H9 (cell line): ENCODE data around the gene MRPL14. TPM values are rescaled to one million over a fixed set of nuclear protein-coding genes. Genes with fewer than 3 reads are reported as not detected.
A peak's percentile ranks its signal among the peaks of the same experiment; 100 is the strongest.

Experiments
- DNase-seq: peaks from one replicate; pipeline ENCODE4 v3.0.0-alpha.2; 2017
- H2AFZ ChIP-seq: one replicate; pipeline ENCODE4 v1.6.1; 2013; ENCODE audit warnings: mild to moderate bottlenecking, low read length, control low read depth, moderate library complexity
- H2AK5ac ChIP-seq: 2 replicates; pipeline ENCODE4 v1.6.1; 2013; ENCODE audit warnings: low read length, control low read depth, mixed read lengths; ENCODE audit not compliant: insufficient read length
- H2BK120ac ChIP-seq: one replicate; pipeline ENCODE4 v1.6.1; 2013; ENCODE audit warnings: low read depth, mild to moderate bottlenecking, low read length, control low read depth, inconsistent platforms; ENCODE audit not compliant: poor library complexity, severe bottlenecking
- H2BK12ac ChIP-seq: 2 replicates; pipeline ENCODE4 v1.6.1; 2013; ENCODE audit warnings: low read length, control low read depth, mixed read lengths, low read depth; ENCODE audit not compliant: insufficient read length
- H2BK15ac ChIP-seq: 2 replicates; pipeline ENCODE4 v1.6.1; 2013; ENCODE audit warnings: low read depth, low read length, control low read depth
- H2BK20ac ChIP-seq: one replicate; pipeline ENCODE4 v1.6.1; 2013; ENCODE audit warnings: low read depth, mild to moderate bottlenecking, low read length, control low read depth, inconsistent platforms; ENCODE audit not compliant: poor library complexity, severe bottlenecking
- H2BK5ac ChIP-seq: 2 replicates; pipeline ENCODE4 v1.6.1; 2013; ENCODE audit warnings: low read length, control low read depth, mixed read lengths; ENCODE audit not compliant: insufficient read length
- H3K14ac ChIP-seq: 2 replicates; pipeline ENCODE4 v1.6.1; 2013; ENCODE audit warnings: low read length, control low read depth; ENCODE audit not compliant: insufficient read depth
- H3K18ac ChIP-seq: 2 replicates; pipeline ENCODE4 v1.6.1; 2013; ENCODE audit warnings: low read depth, mild to moderate bottlenecking, mixed read lengths, low read length, control low read depth; ENCODE audit not compliant: insufficient read length
- H3K23ac ChIP-seq: 2 replicates; pipeline ENCODE4 v1.6.1; 2013; ENCODE audit warnings: low read length, control low read depth, mixed read lengths, low read depth; ENCODE audit not compliant: insufficient read length
- H3K23me2 ChIP-seq: 2 replicates; pipeline ENCODE4 v1.6.1; 2013; ENCODE audit warnings: low read depth, mild to moderate bottlenecking, mixed read lengths, low read length, control low read depth; ENCODE audit not compliant: insufficient read length, poor library complexity, severe bottlenecking
- H3K27ac ChIP-seq: 2 replicates; pipeline ENCODE4 v1.5.1; 2013; ENCODE audit warnings: low read length, control low read depth, mixed read lengths, low read depth; ENCODE audit not compliant: insufficient read length
- H3K27me3 ChIP-seq: 2 replicates; pipeline ENCODE4 v1.6.1; 2013; ENCODE audit warnings: low read length, control low read depth, inconsistent platforms; ENCODE audit not compliant: insufficient read depth
- H3K4ac ChIP-seq: 2 replicates; pipeline ENCODE4 v1.6.1; 2013; ENCODE audit warnings: low read depth, mild to moderate bottlenecking, control low read depth, inconsistent platforms, low read length, moderate library complexity
- H3K4me1 ChIP-seq: 2 replicates; pipeline ENCODE4 v1.6.1; 2013; ENCODE audit warnings: low read length, control low read depth, inconsistent platforms; ENCODE audit not compliant: insufficient read depth
- H3K4me2 ChIP-seq: 2 replicates; pipeline ENCODE4 v1.6.1; 2013; ENCODE audit warnings: low read length, control low read depth, mixed read lengths; ENCODE audit not compliant: insufficient read length, insufficient read depth
- H3K56ac ChIP-seq: 2 replicates; pipeline ENCODE4 v1.6.1; 2013; ENCODE audit warnings: low read depth, mild to moderate bottlenecking, mixed read lengths, low read length, control low read depth; ENCODE audit not compliant: insufficient read length
- H3K79me1 ChIP-seq: 2 replicates; pipeline ENCODE4 v1.6.1; 2013; ENCODE audit warnings: low read depth, mild to moderate bottlenecking, moderate library complexity, low read length, control low read depth, inconsistent platforms; ENCODE audit not compliant: insufficient read depth, poor library complexity, severe bottlenecking
- H3K79me2 ChIP-seq: 2 replicates; pipeline ENCODE4 v1.6.1; 2013; ENCODE audit warnings: low read length, control low read depth, inconsistent platforms; ENCODE audit not compliant: insufficient read depth
- H3K9ac ChIP-seq: 2 replicates; pipeline ENCODE4 v1.6.1; 2013; ENCODE audit warnings: low read length, control low read depth, mixed read lengths; ENCODE audit not compliant: insufficient read length; ENCODE audit errors: extremely low read depth
- H3K9me3 ChIP-seq: one replicate; pipeline ENCODE4 v1.6.1; 2013; ENCODE audit warnings: low read depth, low read length, inconsistent platforms; ENCODE audit not compliant: control insufficient read depth
- H3T11ph ChIP-seq: one replicate; pipeline ENCODE4 v1.6.1; 2013; ENCODE audit warnings: mild to moderate bottlenecking, low read length, control low read depth, inconsistent platforms
- H4K20me1 ChIP-seq: one replicate; pipeline ENCODE4 v1.6.1; 2013; ENCODE audit not compliant: control insufficient read depth, insufficient read length, insufficient read depth
- H4K5ac ChIP-seq: 2 replicates; pipeline ENCODE4 v1.6.1; 2013; ENCODE audit warnings: low read depth, mild to moderate bottlenecking, mixed read lengths, low read length, control low read depth; ENCODE audit not compliant: insufficient read length
- H4K8ac ChIP-seq: replicated peaks from 2 replicates; pipeline ENCODE4 v1.6.1; 2013; ENCODE audit warnings: low read length, control low read depth, mixed read lengths, low read depth; ENCODE audit not compliant: insufficient read length
- H4K91ac ChIP-seq: 2 replicates; pipeline ENCODE4 v1.6.1; 2013; ENCODE audit warnings: low read depth, mild to moderate bottlenecking, moderate library complexity, mixed read lengths, low read length, control low read depth; ENCODE audit not compliant: insufficient read length
- H3K27ac Mint-ChIP-seq, 3 experiments: 2 replicates in 2 of 3; 3 replicates in 1 of 3; pipeline ENCODE4 v1.8.0; 2020 to 2021; ENCODE audit warnings: mixed read lengths in 3 of 3, mild to moderate bottlenecking in 1 of 3, moderate library complexity in 1 of 3
- H3K27me3 Mint-ChIP-seq: 2 replicates; pipeline ENCODE4 v1.8.0; 2021; ENCODE audit warnings: low read depth, mild to moderate bottlenecking, moderate library complexity, mixed read lengths
- H3K36me3 Mint-ChIP-seq, 3 experiments: 2 replicates in 2 of 3; 3 replicates in 1 of 3; pipeline ENCODE4 v1.8.0; 2020 to 2021; ENCODE audit warnings: low read depth in 3 of 3, mixed read lengths in 3 of 3; ENCODE audit not compliant: insufficient read depth in 1 of 3
- H3K4me1 Mint-ChIP-seq, 2 experiments: 2 replicates each; pipeline ENCODE4 v1.8.0; 2020; ENCODE audit warnings: mixed read lengths in 2 of 2
- H3K4me3 Mint-ChIP-seq, 2 experiments: 2 replicates in 1 of 2; 3 replicates in 1 of 2; pipeline ENCODE4 v1.8.0; 2020 to 2021; ENCODE audit warnings: mild to moderate bottlenecking in 2 of 2, mixed read lengths in 2 of 2, moderate library complexity in 1 of 2
- H3K9me3 Mint-ChIP-seq, 2 experiments: 2 replicates in 1 of 2; 3 replicates in 1 of 2; pipeline ENCODE4 v1.8.0; 2020; ENCODE audit warnings: mild to moderate bottlenecking in 2 of 2, mixed read lengths in 2 of 2, moderate library complexity in 1 of 2
- WGBS: extraction: QIAGEN DNeasy Blood & Tissue Kit; methylation state at CpG from one replicate; pipeline ENCODE4 v1.1.7; 2013; ENCODE audit warnings: missing lambda C conversion rate, low lambda C conversion rate, mixed read lengths; ENCODE audit not compliant: insufficient read length; ENCODE audit errors: extremely low coverage; 5-methylcytosine and 5-hydroxymethylcytosine counted together
- total RNA-seq: library from RNA; stranded (reverse); gene quantifications from 2 replicates; pipeline ENCODE4 v1.2.1, GENCODE V29; 2021
- TF ChIP-seq, protein P1 (sequence below): fragments of 200-600 bp; sonication (generic); conservative IDR thresholded peaks from 3 replicates; pipeline ENCODE4 v1.8.0; 2021; ENCODE audit warnings: antibody characterized with exemption, mild to moderate bottlenecking

The MRPL14 gene
- total RNA-seq, 1 experiment from 2014 or later: 80.1 TPM

DNA sequence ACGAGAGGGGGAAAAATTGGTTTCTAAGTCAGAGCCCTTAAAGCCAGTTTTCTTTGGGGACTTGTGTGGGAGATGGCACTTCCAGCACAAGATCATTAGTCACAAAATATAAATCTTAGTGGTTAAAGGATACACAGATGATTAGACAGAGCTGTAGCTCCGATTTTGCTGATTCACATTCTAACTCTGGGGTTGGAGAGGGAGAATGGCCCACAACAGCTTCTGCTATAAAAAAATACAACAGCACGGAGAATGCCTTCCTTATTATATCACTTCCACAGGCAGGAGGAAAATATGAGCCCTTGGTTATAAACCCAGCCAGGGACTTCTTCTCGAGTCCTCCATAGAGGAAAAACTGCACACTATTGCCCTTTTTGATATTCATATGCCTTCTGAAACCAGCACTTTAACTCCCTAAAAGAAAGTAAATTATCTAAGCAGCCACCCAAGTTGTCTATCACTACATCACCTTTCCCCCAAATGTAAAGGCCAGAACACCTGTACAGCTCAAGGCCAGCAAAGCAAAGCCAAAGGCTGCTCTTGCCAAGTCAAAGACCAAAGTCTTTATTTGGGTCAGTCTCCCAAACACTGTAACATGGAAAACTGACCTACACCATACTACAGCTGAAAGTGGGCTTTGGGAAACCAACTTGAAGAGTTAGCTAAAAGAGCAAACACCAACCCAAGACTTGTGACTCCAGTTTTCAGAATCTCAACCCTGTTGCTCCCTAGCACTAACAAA, 10.4 kb downstream of the MRPL14 start:
- no peak overlapping the region for H2BK12ac ChIP-seq
- no peak overlapping the region for H3K14ac ChIP-seq
- H3K79me2 ChIP-seq: peaks cover 39% of the 10 kb centered on the region
- H3K18ac ChIP-seq: no peak overlapping the region
- Mint-ChIP-seq H3K27me3 (no peaks in the 10 kb centered on the region), H3K27ac (peak overlapping the region; percentile 56 to 93 (median 86); a peak in 4 of 7 replicates), H3K9me3 (no peaks in the 10 kb centered on the region), H3K4me1 (peaks cover 22 to 33% of the 10 kb centered on the region in 2 experiments), H3K4me3 (no peak overlapping the region), H3K36me3 (peaks cover 17 to 34% (median 30%) of the 10 kb centered on the region in 3 experiments; a peak in 6 of 7 replicates)
- no peaks in the 10 kb centered on the region for H3K27me3 ChIP-seq
- no peak overlapping the region for H2BK120ac ChIP-seq
- TF ChIP-seq, protein P1, sequence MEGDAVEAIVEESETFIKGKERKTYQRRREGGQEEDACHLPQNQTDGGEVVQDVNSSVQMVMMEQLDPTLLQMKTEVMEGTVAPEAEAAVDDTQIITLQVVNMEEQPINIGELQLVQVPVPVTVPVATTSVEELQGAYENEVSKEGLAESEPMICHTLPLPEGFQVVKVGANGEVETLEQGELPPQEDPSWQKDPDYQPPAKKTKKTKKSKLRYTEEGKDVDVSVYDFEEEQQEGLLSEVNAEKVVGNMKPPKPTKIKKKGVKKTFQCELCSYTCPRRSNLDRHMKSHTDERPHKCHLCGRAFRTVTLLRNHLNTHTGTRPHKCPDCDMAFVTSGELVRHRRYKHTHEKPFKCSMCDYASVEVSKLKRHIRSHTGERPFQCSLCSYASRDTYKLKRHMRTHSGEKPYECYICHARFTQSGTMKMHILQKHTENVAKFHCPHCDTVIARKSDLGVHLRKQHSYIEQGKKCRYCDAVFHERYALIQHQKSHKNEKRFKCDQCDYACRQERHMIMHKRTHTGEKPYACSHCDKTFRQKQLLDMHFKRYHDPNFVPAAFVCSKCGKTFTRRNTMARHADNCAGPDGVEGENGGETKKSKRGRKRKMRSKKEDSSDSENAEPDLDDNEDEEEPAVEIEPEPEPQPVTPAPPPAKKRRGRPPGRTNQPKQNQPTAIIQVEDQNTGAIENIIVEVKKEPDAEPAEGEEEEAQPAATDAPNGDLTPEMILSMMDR: no peak
- no peak overlapping the region for H4K5ac ChIP-seq
- H4K8ac ChIP-seq: no peak overlapping the region
- H3K27ac ChIP-seq: no peak overlapping the region
- no peak for DNase-seq
- peaks cover 2% of the 10 kb centered on the region; the same call in 1 of the 2 replicates for H3K4me1 ChIP-seq
- no peak overlapping the region for H3K4me2 ChIP-seq
- H2BK20ac ChIP-seq: no peak overlapping the region
- no peak overlapping the region for H3K56ac ChIP-seq
- no peak overlapping the region for H3K4ac ChIP-seq
- no peak overlapping the region for H3K23ac ChIP-seq
- no peak overlapping the region for H2AFZ ChIP-seq
- no peak overlapping the region for H3K9ac ChIP-seq
- H3K9me3 ChIP-seq: no peaks in the 10 kb centered on the region
- no peak overlapping the region for H4K91ac ChIP-seq
- no peaks in the 10 kb centered on the region for H4K20me1 ChIP-seq
- no peak overlapping the region for H2BK5ac ChIP-seq
- H3K23me2 ChIP-seq: no peaks in the 10 kb centered on the region
- H2BK15ac ChIP-seq: no peak overlapping the region
- no peak overlapping the region for H2AK5ac ChIP-seq
- no peak overlapping the region for H3T11ph ChIP-seq
- WGBS: no CpG with 5 or more reads among the region's 4 CpGs
- H3K79me1 ChIP-seq: peaks cover 19% of the 10 kb centered on the region
